Ishikawa (cell line): ENCODE data around the gene AASDHPPT.

Source experiments
- CEBPB ChIP-seq: IDR thresholded peaks from 2 replicates; pipeline ENCODE4 v1.6.1; 2012
- CREB1 ChIP-seq: IDR thresholded peaks from 2 replicates; pipeline ENCODE4 v1.6.1; 2012; ENCODE audit warnings: low read depth
- EGR1 ChIP-seq: IDR thresholded peaks from 2 replicates; pipeline ENCODE4 v1.6.1; 2012
- FOXM1 ChIP-seq: IDR thresholded peaks from 2 replicates; pipeline ENCODE4 v1.6.1; 2012; ENCODE audit warnings: low read depth, borderline replicate concordance
- MAX ChIP-seq: IDR thresholded peaks from 2 replicates; pipeline ENCODE4 v1.6.1; 2012
- NFIC ChIP-seq: IDR thresholded peaks from 2 replicates; pipeline ENCODE4 v1.6.1; 2012
- RAD21 ChIP-seq: IDR thresholded peaks from 2 replicates; pipeline ENCODE4 v1.6.1; 2012; ENCODE audit warnings: low read depth
- REST ChIP-seq: IDR thresholded peaks from 2 replicates; pipeline ENCODE4 v1.6.1; 2012; ENCODE audit warnings: low read depth, mild to moderate bottlenecking
- TCF12 ChIP-seq: IDR thresholded peaks from 2 replicates; pipeline ENCODE4 v1.6.1; 2012; ENCODE audit warnings: low read depth
- USF1 ChIP-seq: IDR thresholded peaks from 2 replicates; pipeline ENCODE4 v1.6.1; 2012
- YY1 ChIP-seq: IDR thresholded peaks from 2 replicates; pipeline ENCODE4 v1.6.1; 2012; ENCODE audit warnings: low read depth

The AASDHPPT gene

GRCh38 chr11:106133529-106133928 lies 56.1 kb downstream of the AASDHPPT start:
- TF ChIP-seq TCF12 = no peak
- TF ChIP-seq RAD21 = peak; percentile 50

GRCh38 chr11:106137061-106137460 lies 59.6 kb downstream of the AASDHPPT start:
- TF ChIP-seq FOXM1 (no peak), EGR1 (no peak), CEBPB (no peak), YY1 (no peak), NFIC (no peak), USF1 (no peak), REST (no peak), MAX (no peak)

GRCh38 chr11:106137758-106138157 lies 60.3 kb downstream of the AASDHPPT start:
- TF ChIP-seq CREB1 (no peak), NFIC (no peak)
